Activated CD4-positive, CD25-positive, alpha-beta regulatory T cell treated with anti-CD3 and anti-CD28 coated beads, Interleukin-2, amount 50 U/mL, for 72 hours (primary cell): Measurements from ENCODE around the gene ZNF529.

ENCODE experiments used
- DNase-seq: peaks from one replicate; pipeline ENCODE4 v3.0.0; 2021

The ZNF529 gene

DNA sequence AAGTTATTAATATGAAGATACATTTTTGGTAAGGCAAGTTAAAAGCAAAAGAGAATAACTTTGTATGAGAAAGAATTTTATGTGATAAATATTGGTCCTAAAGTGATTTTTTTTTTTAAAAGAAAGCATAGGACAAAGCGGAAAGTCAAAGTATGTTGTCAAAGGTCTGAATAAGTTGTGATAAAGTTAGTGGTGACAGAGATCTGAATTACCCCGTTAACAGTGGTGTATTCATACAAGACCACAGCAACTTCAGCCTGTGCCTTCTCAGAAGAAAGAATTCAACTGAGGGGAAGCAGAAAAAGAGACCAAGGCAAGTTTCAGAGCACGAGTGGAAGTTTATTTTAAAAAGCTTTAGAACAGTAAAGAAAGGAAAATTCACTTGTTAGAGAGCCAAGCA, 64.8 kb downstream of the ZNF529 start:
- no peak for DNase-seq

GRCh38 chr19:36501973-36502372, 71.1 kb downstream of the ZNF529 start:
- DNase-seq: no peak

GRCh38 chr19:36497001-36497400, 76.1 kb downstream of the ZNF529 start:
- DNase-seq: no peak
